Measurements from ENCODE around the gene USP5.
A peak's percentile ranks its signal among the peaks of the same experiment; 100 is the strongest.

GRCh38 chr12:6851153-6851920, 613 bp upstream of the USP5 start, which contains the start of gene CDCA3:
- TF ChIP-seq CTCF (IDR thresholded peaks at IDR 0.05) (peak in 1 of 6 experiments; percentile 5), POLR2A (IDR thresholded peaks at IDR 0.05) (peak in 3 of 4 donors; percentile 59 to 81 (median 79))

All from esophagus squamous epithelium (tissue), 4 donors.